Neural progenitor cell (in vitro differentiated cells): ENCODE measurements around the gene FBXO33. TPM values are rescaled to one million over a fixed set of nuclear protein-coding genes. Genes with fewer than 3 reads are reported as not detected.

Source experiments
- DNase-seq: peaks from one replicate; pipeline ENCODE4 v3.0.0-alpha.2; 2016; ENCODE audit warnings: low spot score
- H2AFZ ChIP-seq: fragments of 200-600 bp; sonication (generic); replicated peaks from 2 replicates; pipeline ENCODE4 v1.6.1; 2016; ENCODE audit warnings: antibody characterized with exemption
- H3F3A ChIP-seq: fragments of 200-600 bp; sonication (generic); 2 replicates; pipeline ENCODE4 v1.6.1; 2016; ENCODE audit warnings: antibody characterized with exemption, low read depth
- H3K27ac ChIP-seq: fragments of 200-600 bp; sonication (generic); 2 replicates; pipeline ENCODE4 v1.5.1; 2016; ENCODE audit warnings: mild to moderate bottlenecking
- H3K27me3 ChIP-seq: fragments of 200-600 bp; sonication (generic); 2 replicates; pipeline ENCODE4 v1.6.1; 2016; ENCODE audit warnings: mild to moderate bottlenecking, moderate library complexity
- H3K36me3 ChIP-seq: fragments of 200-600 bp; sonication (generic); 2 replicates; pipeline ENCODE4 v1.5.1; 2016
- H3K4me1 ChIP-seq: fragments of 200-600 bp; sonication (generic); 2 replicates; pipeline ENCODE4 v1.6.1; 2016; ENCODE audit warnings: mixed run types
- H3K4me2 ChIP-seq: fragments of 200-600 bp; sonication (generic); 2 replicates; pipeline ENCODE4 v1.6.1; 2016
- H3K4me3 ChIP-seq: fragments of 200-600 bp; sonication (generic); 2 replicates; pipeline ENCODE4 v1.5.1; 2016
- H3K79me2 ChIP-seq: fragments of 200-600 bp; sonication (generic); 2 replicates; pipeline ENCODE4 v1.6.1; 2016; ENCODE audit warnings: low read depth
- H3K9ac ChIP-seq: fragments of 200-600 bp; sonication (generic); 2 replicates; pipeline ENCODE4 v1.6.1; 2016
- H3K9me3 ChIP-seq: fragments of 200-600 bp; sonication (generic); 2 replicates; pipeline ENCODE4 v1.5.1; 2016; ENCODE audit warnings: low read depth
- H4K20me1 ChIP-seq: fragments of 200-600 bp; sonication (generic); 2 replicates; pipeline ENCODE4 v1.6.1; 2016; ENCODE audit warnings: low read depth
- H3K27ac Mint-ChIP-seq: 3 replicates; pipeline ENCODE4 v1.8.0; 2021; ENCODE audit warnings: mixed read lengths
- H3K27me3 Mint-ChIP-seq: 2 replicates; pipeline ENCODE4 v1.8.0; 2022; ENCODE audit warnings: low read depth, mild to moderate bottlenecking, inconsistent platforms, moderate library complexity, mixed read lengths; ENCODE audit not compliant: insufficient read depth
- H3K36me3 Mint-ChIP-seq: 3 replicates; pipeline ENCODE4 v1.8.0; 2021; ENCODE audit warnings: mixed read lengths
- H3K4me1 Mint-ChIP-seq: 3 replicates; pipeline ENCODE4 v1.8.0; 2021; ENCODE audit warnings: mixed read lengths
- H3K4me3 Mint-ChIP-seq: 3 replicates; pipeline ENCODE4 v1.8.0; 2021; ENCODE audit warnings: mild to moderate bottlenecking, moderate library complexity, mixed read lengths
- H3K9me3 Mint-ChIP-seq: 3 replicates; pipeline ENCODE4 v1.8.0; 2020; ENCODE audit warnings: mixed read lengths
- CTCF ChIP-seq: fragments of 200-600 bp; sonication (generic); IDR thresholded peaks from 2 replicates; pipeline ENCODE4 v1.5.1; 2017; ENCODE audit warnings: antibody characterized with exemption, mild to moderate bottlenecking
- EZH2 ChIP-seq: fragments of 200-600 bp; sonication (generic); IDR thresholded peaks from 2 replicates; pipeline ENCODE4 v1.6.1; 2017; ENCODE audit warnings: antibody characterized with exemption, mild to moderate bottlenecking, moderate library complexity
- EZH2phosphoT487 ChIP-seq: fragments of 200-600 bp; sonication (generic); IDR thresholded peaks from 2 replicates; pipeline ENCODE4 v1.6.1; 2017; ENCODE audit warnings: antibody characterized with exemption
- total RNA-seq: library from RNA; depleted of rRNA; stranded (reverse); fragments of >200 nt; gene quantifications from 2 replicates; pipeline ENCODE4 v1.2.3, GENCODE V29; 2015; ENCODE audit warnings: low replicate concordance

FBXO33 gene
- total RNA-seq, 1 donor from 2014 or later = 23.7 TPM

DNA sequence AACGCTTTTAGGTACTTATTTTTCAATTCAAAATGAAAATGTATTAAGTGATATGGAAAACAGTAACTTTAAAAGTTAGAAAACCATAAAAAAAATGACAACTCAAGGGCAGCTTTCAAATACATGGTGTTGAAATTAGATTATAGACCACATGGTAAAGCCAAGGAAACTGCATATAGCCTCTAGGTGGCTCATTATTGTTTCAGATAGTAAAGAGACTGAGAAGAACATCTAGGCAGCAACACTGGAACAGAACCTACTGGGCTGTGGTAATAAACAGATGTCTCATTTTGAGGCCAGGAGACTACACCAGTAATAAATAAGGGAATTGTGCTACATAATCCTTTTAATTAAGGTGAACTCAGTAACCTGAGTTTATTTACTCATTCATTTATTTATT lies 13.0 kb downstream of the FBXO33 start:
- Histone ChIP-seq H3K4me3 (no peak overlapping the region), H3K9me3 (peaks cover 13% of the 10 kb centered on the region), H3K36me3 (peaks cover 10% of the 10 kb centered on the region), H4K20me1 (no peaks in the 10 kb centered on the region), H3K27ac (no peak overlapping the region), H3K27me3 (no peaks in the 10 kb centered on the region), H3K4me1 (no peaks in the 10 kb centered on the region), H3K79me2 (peaks cover 43% of the 10 kb centered on the region), H2AFZ (no peak overlapping the region), H3K4me2 (no peak overlapping the region), H3F3A (no peaks in the 10 kb centered on the region), H3K9ac (no peak overlapping the region)
- Mint-ChIP-seq H3K27ac (no peak overlapping the region), H3K4me3 (no peak overlapping the region), H3K4me1 (no peaks in the 10 kb centered on the region), H3K27me3 (no peaks in the 10 kb centered on the region), H3K9me3 (peaks cover 31% of the 10 kb centered on the region), H3K36me3 (peaks cover 25% of the 10 kb centered on the region)
- TF ChIP-seq EZH2 (no peak), CTCF (no peak), EZH2phosphoT487 (no peak)
- no peak for DNase-seq

DNA sequence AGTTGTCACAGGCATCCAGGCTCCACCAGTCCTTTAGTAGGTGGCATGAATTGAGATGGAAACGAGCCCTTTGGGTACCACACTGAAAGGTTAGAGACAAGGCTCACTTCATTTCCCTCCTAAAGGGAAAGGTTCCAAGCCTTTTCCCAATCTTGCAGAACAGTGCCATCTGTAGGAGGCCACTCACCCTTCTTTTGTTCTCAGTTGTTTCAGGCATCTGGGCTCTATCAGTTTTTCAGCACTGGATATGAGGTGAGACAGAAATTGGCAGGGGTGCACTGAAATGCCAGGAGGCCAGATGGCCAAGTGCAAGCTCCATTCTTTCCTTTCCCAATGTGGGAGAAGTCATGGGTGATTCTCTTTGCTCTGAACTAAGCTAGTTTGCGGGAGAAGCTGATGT lies 15.2 kb downstream of the FBXO33 start:
- Histone ChIP-seq H4K20me1 (no peaks in the 10 kb centered on the region), H3K4me3 (no peak overlapping the region), H3K4me1 (no peaks in the 10 kb centered on the region), H3K9ac (no peak overlapping the region), H3K4me2 (no peak overlapping the region), H3K9me3 (peaks cover 13% of the 10 kb centered on the region), H3K79me2 (peaks cover 21% of the 10 kb centered on the region), H3F3A (no peaks in the 10 kb centered on the region), H3K27me3 (no peaks in the 10 kb centered on the region), H3K36me3 (peaks cover 10% of the 10 kb centered on the region), H3K27ac (no peak overlapping the region), H2AFZ (no peak overlapping the region)
- Mint-ChIP-seq H3K4me3 (no peak overlapping the region), H3K9me3 (peaks cover 39% of the 10 kb centered on the region), H3K27ac (no peak overlapping the region), H3K36me3 (peaks cover 35% of the 10 kb centered on the region), H3K27me3 (no peaks in the 10 kb centered on the region), H3K4me1 (no peaks in the 10 kb centered on the region)
- no peak for DNase-seq
- TF ChIP-seq EZH2 (no peak), EZH2phosphoT487 (no peak), CTCF (peak; percentile 36)

DNA sequence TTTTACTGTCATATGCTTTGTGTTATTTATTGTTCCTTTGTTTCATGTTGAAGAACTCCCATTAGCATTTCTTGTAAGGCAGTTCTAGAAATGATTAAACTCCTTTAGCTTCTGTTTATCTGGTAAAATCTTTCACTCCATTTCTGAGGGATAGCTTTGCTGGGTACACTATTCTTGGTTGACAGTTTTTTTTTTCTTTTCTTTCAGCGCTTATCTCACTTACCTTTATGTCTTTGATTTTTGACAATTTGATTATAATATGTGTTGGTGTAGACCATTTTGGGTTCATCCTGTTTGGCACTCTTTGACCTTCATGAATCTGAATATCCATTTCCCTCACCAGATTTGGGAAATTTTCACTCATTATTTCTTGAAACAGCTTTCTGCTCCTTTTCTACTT lies 16.2 kb downstream of the FBXO33 start:
- Histone ChIP-seq H3K36me3 (peaks cover 10% of the 10 kb centered on the region), H3F3A (no peaks in the 10 kb centered on the region), H3K4me1 (no peaks in the 10 kb centered on the region), H2AFZ (no peak overlapping the region), H3K4me2 (no peak overlapping the region), H3K27ac (no peak overlapping the region), H3K9ac (no peak overlapping the region), H3K4me3 (no peak overlapping the region), H4K20me1 (no peaks in the 10 kb centered on the region), H3K27me3 (no peaks in the 10 kb centered on the region), H3K9me3 (peaks cover 13% of the 10 kb centered on the region), H3K79me2 (peaks cover 15% of the 10 kb centered on the region)
- peaks cover 47% of the 10 kb centered on the region for H3K9me3 Mint-ChIP-seq
- H3K4me3 Mint-ChIP-seq = no peak overlapping the region
- H3K4me1 Mint-ChIP-seq = no peaks in the 10 kb centered on the region
- no peak for DNase-seq
- TF ChIP-seq EZH2phosphoT487 = no peak
- no peak for TF ChIP-seq EZH2
- TF ChIP-seq CTCF = no peak
- no peak overlapping the region for H3K27ac Mint-ChIP-seq
- H3K36me3 Mint-ChIP-seq = peaks cover 38% of the 10 kb centered on the region
- H3K27me3 Mint-ChIP-seq = no peaks in the 10 kb centered on the region
